ENCODE data around the gene PHC2. TPM values are rescaled to one million over a fixed set of nuclear protein-coding genes. Genes with fewer than 3 reads are reported as not detected.

The PHC2 gene
- total and polyA plus RNA-seq, 2 donors from 2014 or later: 118 to 149 TPM

DNA sequence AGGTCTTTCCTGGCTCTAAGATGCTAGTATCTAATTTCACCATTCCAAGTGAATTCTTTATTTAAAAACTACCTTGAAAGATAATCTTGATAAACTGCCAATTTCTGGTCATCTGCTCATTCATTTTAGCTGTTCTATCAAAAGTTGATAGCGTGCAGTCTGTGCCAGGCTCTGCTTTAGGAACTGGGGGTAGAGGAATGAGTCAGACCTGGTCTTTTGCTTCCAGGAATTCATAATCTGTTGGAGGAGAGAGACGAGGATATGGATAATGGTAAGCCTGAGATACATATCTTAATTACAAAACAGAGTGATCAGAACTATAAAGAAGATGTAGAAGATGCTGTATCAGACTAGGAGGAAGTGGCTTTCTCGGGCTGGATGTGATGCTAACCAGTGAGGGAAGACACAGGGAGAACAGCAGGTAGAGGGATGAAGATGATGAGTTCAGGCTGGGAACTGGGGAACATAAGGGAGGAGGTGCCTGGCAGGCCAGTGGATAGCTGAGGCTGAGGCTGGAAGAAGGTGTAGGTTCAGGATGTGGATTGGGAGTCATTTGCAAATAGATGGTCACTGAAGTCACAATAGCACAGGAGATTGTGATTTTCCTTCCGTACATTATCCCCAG is 12.3 kb upstream of the PHC2 start:
- Histone ChIP-seq H3K9me3 (ENCODE audit: control insufficient read depth in 2 of 3, insufficient read depth in 1 of 3, low read length in 3 of 3) (no peaks in the 10 kb centered on the region), H3K27ac (ENCODE audit: low read depth in 2 of 2, low read length in 2 of 2) (peak overlapping the region in 1 of 2 donors; percentile 5), H3K36me3 (ENCODE audit: control insufficient read depth in 2 of 3, insufficient read depth in 3 of 3, low read length in 3 of 3) (no peaks in the 10 kb centered on the region), H3K4me1 (ENCODE audit: control insufficient read depth in 2 of 3, insufficient read depth in 2 of 3, low read depth in 1 of 3, low read length in 3 of 3) (no peaks in the 10 kb centered on the region), H3K9ac (ENCODE audit: low read length in 3 of 3) (no peak overlapping the region), H3K4me3 (ENCODE audit: low read length in 3 of 3) (no peak overlapping the region), H3K27me3 (ENCODE audit: control insufficient read depth, insufficient read depth, low read length) (no peaks in the 10 kb centered on the region)
- DNase-seq (no peak), FAIRE-seq (no peak)
- TF ChIP-seq, protein P1, sequence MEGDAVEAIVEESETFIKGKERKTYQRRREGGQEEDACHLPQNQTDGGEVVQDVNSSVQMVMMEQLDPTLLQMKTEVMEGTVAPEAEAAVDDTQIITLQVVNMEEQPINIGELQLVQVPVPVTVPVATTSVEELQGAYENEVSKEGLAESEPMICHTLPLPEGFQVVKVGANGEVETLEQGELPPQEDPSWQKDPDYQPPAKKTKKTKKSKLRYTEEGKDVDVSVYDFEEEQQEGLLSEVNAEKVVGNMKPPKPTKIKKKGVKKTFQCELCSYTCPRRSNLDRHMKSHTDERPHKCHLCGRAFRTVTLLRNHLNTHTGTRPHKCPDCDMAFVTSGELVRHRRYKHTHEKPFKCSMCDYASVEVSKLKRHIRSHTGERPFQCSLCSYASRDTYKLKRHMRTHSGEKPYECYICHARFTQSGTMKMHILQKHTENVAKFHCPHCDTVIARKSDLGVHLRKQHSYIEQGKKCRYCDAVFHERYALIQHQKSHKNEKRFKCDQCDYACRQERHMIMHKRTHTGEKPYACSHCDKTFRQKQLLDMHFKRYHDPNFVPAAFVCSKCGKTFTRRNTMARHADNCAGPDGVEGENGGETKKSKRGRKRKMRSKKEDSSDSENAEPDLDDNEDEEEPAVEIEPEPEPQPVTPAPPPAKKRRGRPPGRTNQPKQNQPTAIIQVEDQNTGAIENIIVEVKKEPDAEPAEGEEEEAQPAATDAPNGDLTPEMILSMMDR (IDR thresholded peaks at IDR 0.05; ENCODE audit: borderline replicate concordance, extremely low read depth, insufficient read depth): no peak
- intact Hi-C loops (cut with DNase I): no loop called here

- Histone ChIP-seq H3K27me3 (ENCODE audit: control insufficient read depth, insufficient read depth, low read length) (no peaks in the 10 kb centered on the region), H3K9me3 (ENCODE audit: control insufficient read depth in 2 of 3, insufficient read depth in 1 of 3, low read length in 3 of 3) (no peaks in the 10 kb centered on the region), H3K4me1 (ENCODE audit: control insufficient read depth in 2 of 3, insufficient read depth in 2 of 3, low read depth in 1 of 3, low read length in 3 of 3) (no peaks in the 10 kb centered on the region), H3K36me3 (ENCODE audit: control insufficient read depth in 2 of 3, insufficient read depth in 3 of 3, low read length in 3 of 3) (no peaks in the 10 kb centered on the region), H3K4me3 (ENCODE audit: low read length in 3 of 3) (no peak overlapping the region), H3K27ac (ENCODE audit: low read depth in 2 of 2, low read length in 2 of 2) (no peak overlapping the region), H3K9ac (ENCODE audit: low read length in 3 of 3) (no peak overlapping the region)
- FAIRE-seq: no peak
- intact Hi-C loops (cut with DNase I): no loop called here
- TF ChIP-seq, protein P1 (IDR thresholded peaks at IDR 0.05; ENCODE audit: borderline replicate concordance, extremely low read depth, insufficient read depth): no peak
- no peak for DNase-seq
Measured at GRCh38 chr1:33442141-33442540, 11.2 kb upstream of the PHC2 start.

DNA sequence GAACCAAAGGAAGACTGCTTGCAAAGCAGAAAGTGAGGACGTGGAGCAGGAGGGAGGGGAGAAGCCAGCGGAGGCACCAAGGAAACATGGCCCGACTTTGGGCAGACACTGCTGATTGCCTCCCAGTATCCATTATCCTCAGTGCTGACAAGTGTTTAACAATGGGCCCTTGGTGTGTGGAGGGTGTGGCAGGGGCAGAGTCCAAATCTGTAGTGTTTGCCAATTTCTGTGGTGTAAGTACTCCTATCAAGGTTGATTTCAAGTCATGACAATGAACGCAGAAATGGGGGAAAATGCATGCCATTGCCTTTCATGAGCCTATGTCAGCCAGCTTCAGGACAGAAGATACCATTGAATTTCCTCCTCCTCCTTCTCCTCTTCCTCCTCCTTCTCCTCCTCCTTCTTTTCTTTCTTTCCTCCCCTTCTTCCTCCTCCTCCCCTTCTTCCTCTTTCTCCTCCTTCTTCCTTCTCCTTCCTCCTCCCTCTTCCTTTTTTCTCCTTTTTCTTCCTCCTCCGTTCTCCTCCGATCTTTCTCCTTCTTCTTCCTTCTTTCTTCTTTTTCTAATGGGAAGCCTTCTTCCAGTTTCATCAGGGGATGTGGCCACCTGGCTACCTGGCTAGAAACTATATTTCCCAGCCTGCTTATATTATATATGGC is 10.3 kb upstream of the PHC2 start:
- Histone ChIP-seq H3K9me3 (ENCODE audit: control insufficient read depth in 2 of 3, insufficient read depth in 1 of 3, low read length in 3 of 3) (no peaks in the 10 kb centered on the region), H3K4me3 (ENCODE audit: low read length in 3 of 3) (no peak overlapping the region), H3K27ac (ENCODE audit: low read depth in 2 of 2, low read length in 2 of 2) (no peak overlapping the region), H3K9ac (ENCODE audit: low read length in 3 of 3) (no peak overlapping the region), H3K36me3 (ENCODE audit: control insufficient read depth in 2 of 3, insufficient read depth in 3 of 3, low read length in 3 of 3) (no peaks in the 10 kb centered on the region), H3K27me3 (ENCODE audit: control insufficient read depth, insufficient read depth, low read length) (no peaks in the 10 kb centered on the region), H3K4me1 (ENCODE audit: control insufficient read depth in 2 of 3, insufficient read depth in 2 of 3, low read depth in 1 of 3, low read length in 3 of 3) (no peaks in the 10 kb centered on the region)
- intact Hi-C loops (cut with DNase I): no loop called here
- no peak for DNase-seq
- no peak for FAIRE-seq
- TF ChIP-seq, protein P1 (IDR thresholded peaks at IDR 0.05; ENCODE audit: borderline replicate concordance, extremely low read depth, insufficient read depth): no peak

All from kidney (tissue), 14 donors.